ENCODE measurements around the gene ILF3. TPM values are rescaled to one million over a fixed set of nuclear protein-coding genes. Genes with fewer than 3 reads are reported as not detected.

ILF3 gene
- total and polyA plus RNA-seq, 3 donors from 2014 or later, result 246 to 263 (median 253) TPM

DNA sequence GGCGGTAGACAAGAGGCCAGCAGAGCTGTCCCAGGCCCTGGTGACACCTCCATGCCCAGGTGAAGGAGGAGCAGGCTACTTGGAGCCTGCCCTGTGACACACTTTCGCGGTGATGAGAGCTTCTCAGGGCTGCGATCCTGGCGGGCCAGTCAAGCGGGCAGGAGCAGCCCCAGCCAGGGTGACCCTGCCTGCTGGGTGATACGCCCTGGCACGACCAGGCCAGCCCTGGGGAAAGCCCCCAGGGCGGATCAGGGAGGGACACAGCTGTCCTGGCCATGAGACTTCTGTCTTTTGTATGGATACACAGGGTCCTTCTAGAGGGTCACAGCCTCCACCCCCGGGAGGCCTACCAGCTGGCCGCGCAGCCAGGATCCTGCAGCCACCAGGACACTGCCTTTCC, 76.8 kb downstream of the ILF3 start:
- H3K4me1 ChIP-seq, result peaks cover 29% of the 10 kb centered on the region
- no peak overlapping the region for H3K4me3 ChIP-seq
- H3K27ac ChIP-seq, result peak overlapping the region in 1 of 2 donors; percentile 41
- no peak for DNase-seq
- intact Hi-C loops (cut with DNase I; ENCODE audit: low total_unique reads), result no loop called here
- WGBS, 2 donors, result 75 to 77% methylated on average over 7 to 12 of the region's 12 CpGs
- no peak for TF ChIP-seq POLR2A (IDR thresholded peaks at IDR 0.05)
- TF ChIP-seq, protein P1, sequence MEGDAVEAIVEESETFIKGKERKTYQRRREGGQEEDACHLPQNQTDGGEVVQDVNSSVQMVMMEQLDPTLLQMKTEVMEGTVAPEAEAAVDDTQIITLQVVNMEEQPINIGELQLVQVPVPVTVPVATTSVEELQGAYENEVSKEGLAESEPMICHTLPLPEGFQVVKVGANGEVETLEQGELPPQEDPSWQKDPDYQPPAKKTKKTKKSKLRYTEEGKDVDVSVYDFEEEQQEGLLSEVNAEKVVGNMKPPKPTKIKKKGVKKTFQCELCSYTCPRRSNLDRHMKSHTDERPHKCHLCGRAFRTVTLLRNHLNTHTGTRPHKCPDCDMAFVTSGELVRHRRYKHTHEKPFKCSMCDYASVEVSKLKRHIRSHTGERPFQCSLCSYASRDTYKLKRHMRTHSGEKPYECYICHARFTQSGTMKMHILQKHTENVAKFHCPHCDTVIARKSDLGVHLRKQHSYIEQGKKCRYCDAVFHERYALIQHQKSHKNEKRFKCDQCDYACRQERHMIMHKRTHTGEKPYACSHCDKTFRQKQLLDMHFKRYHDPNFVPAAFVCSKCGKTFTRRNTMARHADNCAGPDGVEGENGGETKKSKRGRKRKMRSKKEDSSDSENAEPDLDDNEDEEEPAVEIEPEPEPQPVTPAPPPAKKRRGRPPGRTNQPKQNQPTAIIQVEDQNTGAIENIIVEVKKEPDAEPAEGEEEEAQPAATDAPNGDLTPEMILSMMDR (IDR thresholded peaks at IDR 0.05), result no peak
- no peaks in the 10 kb centered on the region for H3K27me3 ChIP-seq
- no peaks in the 10 kb centered on the region for H3K36me3 ChIP-seq (ENCODE audit: low read depth, missing control alignments)
- no peaks in the 10 kb centered on the region for H3K9me3 ChIP-seq

DNA sequence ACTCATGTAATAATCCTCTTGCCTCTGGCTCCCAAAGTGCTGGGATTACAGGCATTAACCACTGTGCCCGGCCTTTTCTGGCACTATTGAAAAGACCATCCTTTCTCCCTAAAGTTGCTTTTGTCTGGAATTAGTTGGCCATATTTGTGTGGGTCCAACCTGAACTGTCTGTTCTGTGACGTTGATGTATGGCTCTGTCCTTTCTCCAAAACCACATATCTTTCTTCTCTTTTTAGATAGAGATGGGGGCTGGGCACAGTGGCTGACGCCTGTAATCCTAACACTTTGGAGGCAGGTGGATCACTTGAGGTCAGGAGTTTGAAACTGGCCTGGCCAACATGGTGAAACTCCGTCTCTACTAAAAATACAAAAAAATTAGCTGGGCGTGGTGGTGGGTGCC, 81.6 kb downstream of the ILF3 start:
- H3K9me3 ChIP-seq, result no peaks in the 10 kb centered on the region
- 80 to 86% methylated on average over 5 of the region's 5 CpGs for WGBS, 2 donors
- no peaks in the 10 kb centered on the region for H3K36me3 ChIP-seq (ENCODE audit: low read depth, missing control alignments)
- TF ChIP-seq, protein P1 (IDR thresholded peaks at IDR 0.05), result no peak
- no peak for TF ChIP-seq POLR2A (IDR thresholded peaks at IDR 0.05)
- no peak overlapping the region for H3K4me3 ChIP-seq
- H3K4me1 ChIP-seq, result peaks cover 10% of the 10 kb centered on the region
- no peak for DNase-seq
- intact Hi-C loops (cut with DNase I; ENCODE audit: low total_unique reads), result no loop called here
- no peaks in the 10 kb centered on the region for H3K27me3 ChIP-seq
- H3K27ac ChIP-seq, result no peak overlapping the region

DNA sequence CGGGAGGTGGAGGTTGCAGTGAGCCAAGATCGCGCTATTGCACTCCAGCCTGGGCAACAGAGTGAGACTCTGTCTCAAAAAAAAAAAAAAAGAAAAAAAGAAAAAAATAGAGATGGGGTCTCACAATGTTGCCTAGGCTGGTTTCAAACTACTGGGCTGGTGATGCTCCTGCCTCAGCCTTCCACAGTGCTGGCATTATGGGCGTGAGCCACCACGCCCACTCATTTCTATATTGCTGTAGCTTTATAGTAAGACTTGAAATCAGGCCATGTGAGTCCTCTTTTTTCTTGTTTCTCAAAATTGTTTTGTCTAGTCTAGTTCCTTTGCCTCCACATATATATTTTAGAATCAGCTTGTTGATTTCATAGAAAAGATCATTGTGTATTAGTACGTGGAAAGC, 82.0 kb downstream of the ILF3 start:
- H3K4me1 ChIP-seq, result peaks cover 10% of the 10 kb centered on the region
- no peaks in the 10 kb centered on the region for H3K36me3 ChIP-seq (ENCODE audit: low read depth, missing control alignments)
- no peak overlapping the region for H3K4me3 ChIP-seq
- H3K9me3 ChIP-seq, result no peaks in the 10 kb centered on the region
- no peaks in the 10 kb centered on the region for H3K27me3 ChIP-seq
- no peak overlapping the region for H3K27ac ChIP-seq
- intact Hi-C loops (cut with DNase I; ENCODE audit: low total_unique reads), result no loop called here
- WGBS, 2 donors, result 85 to 95% methylated on average over 6 of the region's 6 CpGs
- TF ChIP-seq, protein P1 (IDR thresholded peaks at IDR 0.05), result no peak
- DNase-seq, result no peak

DNA sequence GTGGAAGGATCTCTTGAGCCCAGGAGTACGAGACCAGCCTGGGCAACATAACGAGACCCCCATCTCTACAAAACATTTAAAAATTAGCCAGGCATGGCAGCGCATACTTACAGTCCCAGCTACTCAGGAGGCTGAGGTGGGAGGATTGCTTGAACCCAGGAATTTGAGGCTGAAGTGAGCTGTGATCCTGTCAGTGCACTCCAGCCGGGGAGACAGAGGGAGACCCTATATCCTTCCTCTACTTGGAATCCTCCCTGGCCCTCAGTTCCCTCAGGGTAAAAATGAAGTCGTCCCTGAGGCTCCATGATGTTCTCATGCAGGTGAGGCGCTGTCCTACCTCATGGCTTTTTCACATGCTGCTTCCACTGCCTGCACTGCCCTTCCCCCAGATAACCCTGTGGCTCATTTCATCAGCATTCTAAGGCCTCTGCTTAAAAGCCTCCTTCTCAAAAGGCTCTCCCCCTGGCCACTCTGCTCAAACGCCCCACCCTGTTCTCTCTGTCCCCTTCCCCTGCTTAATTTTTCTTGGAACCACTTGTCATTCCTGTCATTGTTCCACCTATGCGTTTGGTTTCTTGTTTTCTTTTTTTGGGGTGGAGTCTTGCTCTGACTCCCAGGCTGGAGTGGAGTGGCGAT, 82.9 kb downstream of the ILF3 start:
- no peak for DNase-seq
- TF ChIP-seq, protein P1 (IDR thresholded peaks at IDR 0.05), result no peak
- TF ChIP-seq POLR2A (IDR thresholded peaks at IDR 0.05), result no peak
- Histone ChIP-seq H3K4me1 (peaks cover 7% of the 10 kb centered on the region), H3K27me3 (no peaks in the 10 kb centered on the region), H3K4me3 (no peak overlapping the region), H3K27ac (no peak overlapping the region), H3K36me3 (ENCODE audit: low read depth, missing control alignments) (no peaks in the 10 kb centered on the region), H3K9me3 (no peaks in the 10 kb centered on the region)
- intact Hi-C loops (cut with DNase I; ENCODE audit: low total_unique reads), result no loop called here
- 66 to 76% methylated on average over 8 to 9 of the region's 9 CpGs for WGBS, 2 donors

DNA sequence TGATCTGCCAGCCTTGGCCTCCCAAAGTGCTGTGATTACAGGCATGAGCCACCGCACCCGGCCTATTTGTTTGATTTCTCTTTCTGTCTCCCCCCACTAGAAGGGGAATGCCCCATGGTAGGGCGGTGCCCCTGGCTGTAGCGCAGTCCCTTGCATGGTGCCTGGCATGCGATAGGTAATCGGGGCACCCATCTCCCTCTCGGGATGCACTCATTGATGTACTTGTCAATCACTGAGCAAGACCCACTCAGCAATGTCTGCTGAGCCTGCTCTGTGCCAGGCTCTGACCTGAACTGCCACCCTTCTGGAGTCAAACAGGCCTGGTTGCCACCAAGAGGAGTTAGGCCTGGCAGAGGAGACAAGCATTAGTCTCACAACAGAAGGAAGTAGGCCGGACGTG, 83.6 kb downstream of the ILF3 start:
- 91 to 100% methylated on average over 7 to 9 of the region's 9 CpGs for WGBS, 2 donors
- Histone ChIP-seq H3K4me3 (no peak overlapping the region), H3K27me3 (no peaks in the 10 kb centered on the region), H3K36me3 (ENCODE audit: low read depth, missing control alignments) (no peaks in the 10 kb centered on the region), H3K27ac (no peak overlapping the region), H3K4me1 (peaks cover 4% of the 10 kb centered on the region), H3K9me3 (no peaks in the 10 kb centered on the region)
- intact Hi-C loops (cut with DNase I; ENCODE audit: low total_unique reads), result no loop called here
- no peak for DNase-seq
- TF ChIP-seq, protein P1 (IDR thresholded peaks at IDR 0.05), result no peak
- no peak for TF ChIP-seq POLR2A (IDR thresholded peaks at IDR 0.05)
